GM12872 (cell line): ENCODE data around the gene IFT80.

ENCODE experiments used
- CTCF ChIP-seq: IDR thresholded peaks from 3 replicates; pipeline ENCODE4 v1.5.1; 2011; ENCODE audit warnings: low read depth, mild to moderate bottlenecking, low read length, moderate library complexity; ENCODE audit not compliant: insufficient read depth

IFT80 gene

GRCh38 chr3:160346511-160346910 is 52.5 kb downstream of the IFT80 start:
- TF ChIP-seq CTCF, result no peak

GRCh38 chr3:160343132-160343531 is 55.9 kb downstream of the IFT80 start:
- peak; percentile 16; the same call in 1 of the 3 replicates for TF ChIP-seq CTCF

- no peak for TF ChIP-seq CTCF
These were observed 58.7 kb downstream of the IFT80 start for GRCh38 chr3:160340351-160340750.

GRCh38 chr3:160331127-160331937 is 67.7 kb downstream of the IFT80 start:
- TF ChIP-seq CTCF, result no peak

- no peak for TF ChIP-seq CTCF
These were observed 68.3 kb downstream of the IFT80 start for GRCh38 chr3:160330690-160331089.

- no peak for TF ChIP-seq CTCF
These were observed 68.9 kb downstream of the IFT80 start for GRCh38 chr3:160330109-160330508.

- TF ChIP-seq CTCF, result no peak
These were observed 79.7 kb downstream of the IFT80 start for GRCh38 chr3:160319322-160319721.
